Lung (tissue), 12 donors: ENCODE measurements around the gene ASCC1. TPM values are rescaled to one million over a fixed set of nuclear protein-coding genes. Genes with fewer than 3 reads are reported as not detected.
"Not testable (repeated sequence)": the region's sequence is repeated elsewhere in the genome, so short reads cannot be mapped to it uniquely, and the experiment has no call there.

ENCODE experiments used
- ATAC-seq: fragments of 200-7000 bp; cut with Tn5 transposase; one replicate; pipeline ENCODE4 v1.9.1; 2020; ENCODE audit warnings: moderate number of reproducible peaks; ENCODE audit not compliant: insufficient read depth, low FRiP score
- DNase-seq, 3 donors: peaks; one replicate each; pipeline ENCODE4 v3.0.0-alpha.2; 2013 to 2017
- H3K27ac ChIP-seq, 2 donors: one replicate each; pipeline ENCODE4 v1.5.1; 2013; ENCODE audit warnings: mild to moderate bottlenecking in 2 of 2, moderate library complexity in 2 of 2, control low read depth in 1 of 2, inconsistent platforms in 1 of 2, low read depth in 1 of 2, low read length in 1 of 2
- H3K27me3 ChIP-seq, 3 donors: one replicate each; pipeline ENCODE4 v1.5.1; 2013; ENCODE audit warnings: low read length in 2 of 3; ENCODE audit not compliant: control insufficient read depth in 3 of 3, insufficient read depth in 3 of 3
- H3K36me3 ChIP-seq, 4 donors: one replicate each; pipeline ENCODE4 v1.5.1; 2013; ENCODE audit warnings: low read length in 4 of 4, mild to moderate bottlenecking in 1 of 4, moderate library complexity in 1 of 4; ENCODE audit not compliant: control insufficient read depth in 4 of 4, insufficient read depth in 4 of 4
- H3K4me1 ChIP-seq, 5 donors: one replicate each; pipeline ENCODE4 v1.5.1; 2013; ENCODE audit warnings: low read length in 5 of 5, mild to moderate bottlenecking in 2 of 5, moderate library complexity in 1 of 5; ENCODE audit not compliant: control insufficient read depth in 5 of 5, insufficient read depth in 5 of 5
- H3K4me3 ChIP-seq: one replicate; pipeline ENCODE4 v1.5.1; 2013; ENCODE audit warnings: mild to moderate bottlenecking, control low read depth, moderate library complexity
- H3K9ac ChIP-seq, 2 donors: one replicate each; pipeline ENCODE4 v1.5.1; 2013; ENCODE audit warnings: low read length in 2 of 2, control low read depth in 1 of 2; ENCODE audit not compliant: insufficient read depth in 1 of 2
- H3K9me3 ChIP-seq, 4 donors: one replicate each; pipeline ENCODE4 v1.5.1; 2013; ENCODE audit warnings: low read length in 3 of 4, mild to moderate bottlenecking in 1 of 4, moderate library complexity in 1 of 4; ENCODE audit not compliant: control insufficient read depth in 4 of 4, insufficient read depth in 3 of 4
- WGBS, 2 donors: extraction: QIAGEN DNeasy Blood & Tissue Kit; methylation state at CpG; one replicate each; pipeline ENCODE4 v1.1.7; 2013; 5-methylcytosine and 5-hydroxymethylcytosine counted together
- polyA plus RNA-seq, 2 donors: library from polyadenylated mRNA; stranded (reverse); fragments of 200-250 nt; gene quantifications; one replicate each; pipeline ENCODE4 v1.2.1, GENCODE V29; 2013
- total RNA-seq, 2 donors: library from RNA; depleted of rRNA in 1 of 2; stranded (reverse); fragments of >200 nt in 1 of 2; gene quantifications; one replicate each; pipeline ENCODE4 v1.2.1, GENCODE V29; 2014 to 2021
- TF ChIP-seq, protein P1 (sequence below): IDR thresholded peaks from 2 replicates; pipeline ENCODE4 v1.5.1; 2012; ENCODE audit warnings: mild to moderate bottlenecking; ENCODE audit errors: control extremely low read depth, extremely low read depth
- donor health status: control.
- donor health status: control.
- donor health status: Bipolar disorder and iron deficiency.
- donor health status: healthy.
- donor health status: DM: yes; HTN: yes; CAD: no.

Gene ASCC1
- total and polyA plus RNA-seq, 4 donors, result 9.0 to 29.9 (median 24.2) TPM

DNA sequence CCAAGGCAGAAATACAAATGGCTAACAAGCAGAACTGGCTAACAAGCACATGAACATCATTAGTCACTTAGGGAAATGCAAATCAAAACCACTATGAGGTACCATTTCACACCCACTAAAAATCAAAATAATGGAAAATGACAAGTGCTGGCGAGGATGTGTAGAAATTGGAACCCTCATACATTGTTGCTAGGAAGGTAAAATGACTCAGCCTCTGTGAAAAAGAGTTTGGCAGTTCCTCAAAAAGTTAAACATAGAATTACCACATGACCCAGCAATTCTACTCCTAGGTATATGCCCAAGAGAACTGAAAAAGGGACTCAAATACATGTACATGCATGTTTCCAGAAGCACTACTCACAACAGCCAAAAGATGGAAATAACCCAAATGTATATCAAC lies 53.1 kb downstream of the ASCC1 start:
- Histone ChIP-seq H3K27ac (no peak overlapping the region), H3K9ac (no peak overlapping the region), H3K36me3 (peaks cover 0 to 10% (median 3%) of the 10 kb centered on the region in 4 donors), H3K27me3 (no peaks in the 10 kb centered on the region), H3K9me3 (no peaks in the 10 kb centered on the region), H3K4me3 (no peak overlapping the region), H3K4me1 (peaks cover 0 to 5% (median 0%) of the 10 kb centered on the region in 5 donors)
- ATAC-seq (no peak), DNase-seq (no peak)
- 32 to 74% methylated on average over 1 of the region's 1 CpG for WGBS, 2 donors
- TF ChIP-seq, protein P1, sequence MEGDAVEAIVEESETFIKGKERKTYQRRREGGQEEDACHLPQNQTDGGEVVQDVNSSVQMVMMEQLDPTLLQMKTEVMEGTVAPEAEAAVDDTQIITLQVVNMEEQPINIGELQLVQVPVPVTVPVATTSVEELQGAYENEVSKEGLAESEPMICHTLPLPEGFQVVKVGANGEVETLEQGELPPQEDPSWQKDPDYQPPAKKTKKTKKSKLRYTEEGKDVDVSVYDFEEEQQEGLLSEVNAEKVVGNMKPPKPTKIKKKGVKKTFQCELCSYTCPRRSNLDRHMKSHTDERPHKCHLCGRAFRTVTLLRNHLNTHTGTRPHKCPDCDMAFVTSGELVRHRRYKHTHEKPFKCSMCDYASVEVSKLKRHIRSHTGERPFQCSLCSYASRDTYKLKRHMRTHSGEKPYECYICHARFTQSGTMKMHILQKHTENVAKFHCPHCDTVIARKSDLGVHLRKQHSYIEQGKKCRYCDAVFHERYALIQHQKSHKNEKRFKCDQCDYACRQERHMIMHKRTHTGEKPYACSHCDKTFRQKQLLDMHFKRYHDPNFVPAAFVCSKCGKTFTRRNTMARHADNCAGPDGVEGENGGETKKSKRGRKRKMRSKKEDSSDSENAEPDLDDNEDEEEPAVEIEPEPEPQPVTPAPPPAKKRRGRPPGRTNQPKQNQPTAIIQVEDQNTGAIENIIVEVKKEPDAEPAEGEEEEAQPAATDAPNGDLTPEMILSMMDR, result no peak

DNA sequence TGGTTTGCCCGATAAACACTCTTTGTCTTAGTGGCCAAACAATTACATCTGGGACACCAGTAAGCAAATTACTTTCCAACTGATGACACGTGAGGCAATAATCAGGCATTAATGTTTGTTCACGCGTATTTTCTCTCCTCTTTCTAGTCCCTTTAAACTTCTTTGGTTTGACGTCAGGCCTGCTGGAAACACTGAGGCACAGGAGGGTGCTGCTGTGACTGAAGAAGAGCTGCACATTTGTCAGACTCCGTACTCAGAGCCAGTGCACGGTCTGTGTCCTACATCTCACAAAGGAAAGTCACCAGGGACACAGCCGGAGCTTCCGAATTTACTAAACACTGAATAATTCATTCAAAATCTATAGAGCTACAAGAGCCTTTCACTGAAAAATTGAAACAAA lies 57.9 kb downstream of the ASCC1 start:
- no peak overlapping the region for H3K9ac ChIP-seq
- H3K27ac ChIP-seq, result no peak overlapping the region
- H3K36me3 ChIP-seq, result peaks cover 0 to 10% (median 4%) of the 10 kb centered on the region in 4 donors
- DNase-seq (no peak), ATAC-seq (no peak)
- WGBS, 2 donors, result 91 to 95% methylated on average over 9 of the region's 9 CpGs
- H3K9me3 ChIP-seq, result no peaks in the 10 kb centered on the region
- peaks cover 0 to 2% (median 0%) of the 10 kb centered on the region in 5 donors for H3K4me1 ChIP-seq
- H3K27me3 ChIP-seq, result no peaks in the 10 kb centered on the region
- H3K4me3 ChIP-seq, result no peak overlapping the region
- TF ChIP-seq, protein P1, result no peak

DNA sequence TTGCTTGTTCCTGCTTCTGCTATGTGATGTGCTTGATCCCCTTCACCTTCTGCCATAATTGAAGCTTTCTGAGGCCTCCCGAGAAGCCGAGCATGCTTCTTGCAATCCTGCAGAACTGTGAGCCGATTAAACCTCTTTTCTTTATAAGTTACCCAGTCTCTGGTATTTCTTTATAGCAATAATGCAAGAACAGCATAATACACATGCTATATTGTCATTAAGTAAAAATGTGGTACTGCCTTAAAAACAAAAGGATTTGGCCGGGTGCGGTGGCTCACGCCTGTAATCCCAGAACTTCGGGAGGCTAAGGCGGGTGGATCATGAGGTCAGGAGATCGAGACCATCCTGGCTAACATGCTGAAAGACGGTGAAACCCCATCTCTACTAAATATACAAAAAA lies 59.9 kb downstream of the ASCC1 start:
- ATAC-seq, result no peak
- peaks cover 0 to 6% (median 4%) of the 10 kb centered on the region in 4 donors for H3K36me3 ChIP-seq
- TF ChIP-seq, protein P1, result no peak

DNA sequence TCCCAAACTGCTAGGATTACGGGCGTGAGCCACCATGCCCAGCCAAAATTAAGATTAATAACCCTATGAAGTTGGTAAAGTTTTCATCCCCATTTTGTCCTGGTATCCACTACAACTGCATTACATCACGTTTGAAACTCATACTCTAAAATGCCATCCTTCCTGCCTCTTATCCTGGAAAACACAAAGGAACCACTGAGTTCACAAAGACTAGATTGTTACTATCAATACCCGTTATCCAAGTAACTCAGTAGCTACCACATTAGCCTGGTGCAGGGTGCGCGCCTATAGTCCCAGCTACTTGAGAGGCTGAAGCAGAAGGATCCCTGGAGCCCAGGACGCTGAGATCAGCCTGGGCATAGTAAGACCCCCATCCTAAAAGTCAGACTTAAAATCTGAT lies 63.8 kb downstream of the ASCC1 start:
- ATAC-seq, result no peak
- 94 to 96% methylated on average over 7 of the region's 7 CpGs for WGBS, 2 donors
- Histone ChIP-seq H3K9me3 (no peaks in the 10 kb centered on the region), H3K36me3 (peaks cover 0 to 4% (median 0%) of the 10 kb centered on the region in 4 donors), H3K27ac (no peak overlapping the region), H3K4me3 (no peak overlapping the region), H3K9ac (no peak overlapping the region), H3K4me1 (no peaks in the 10 kb centered on the region), H3K27me3 (no peaks in the 10 kb centered on the region)
- TF ChIP-seq, protein P1, result no peak
- DNase-seq, result no peak

More for the DNA sequence above, 59.9 kb downstream of the ASCC1 start:
- Histone ChIP-seq H3K4me3 (no peak overlapping the region), H3K27ac (no peak overlapping the region), H3K9ac (no peak overlapping the region), H3K9me3 (no peaks in the 10 kb centered on the region), H3K27me3 (no peaks in the 10 kb centered on the region), H3K4me1 (no peaks in the 10 kb centered on the region)
- WGBS, 2 donors, result 96 to 98% methylated on average over 10 of the region's 10 CpGs
- DNase-seq, result no peak

DNA sequence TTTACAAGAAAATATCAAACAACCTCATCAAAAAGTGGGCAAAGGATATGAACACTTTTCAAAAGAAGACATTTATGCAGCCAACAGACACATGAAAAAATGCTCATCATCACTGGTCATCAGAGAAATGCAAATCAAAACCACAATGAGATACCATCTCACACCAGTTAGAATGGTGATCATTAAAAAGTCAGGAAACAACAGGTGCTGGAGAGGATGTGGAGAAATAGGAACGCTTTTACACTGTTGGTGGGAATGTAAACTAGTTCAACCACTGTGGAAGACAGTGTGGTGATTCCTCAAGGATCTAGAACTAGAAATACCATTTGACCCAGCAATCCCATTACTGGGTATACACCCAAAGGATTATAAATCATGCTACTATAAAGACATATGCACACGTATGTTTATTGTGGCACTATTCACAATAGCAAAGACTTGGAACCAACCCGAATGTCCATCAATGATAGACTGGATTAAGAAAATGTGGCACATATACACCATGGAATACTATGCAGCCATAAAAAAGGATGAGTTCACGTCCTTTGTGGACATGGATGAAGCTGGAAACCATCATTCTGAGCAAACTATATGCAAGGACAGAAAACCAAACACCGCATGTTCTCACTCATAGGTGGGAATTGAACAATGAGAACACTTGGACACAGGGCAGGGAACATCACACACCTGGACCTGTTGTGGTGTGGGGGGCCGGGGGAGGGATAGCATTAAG lies 65.2 kb downstream of the ASCC1 start:
- H3K9me3 ChIP-seq, H3K27me3 ChIP-seq, H3K9ac ChIP-seq, ATAC-seq, H3K27ac ChIP-seq, DNase-seq, H3K36me3 ChIP-seq, H3K4me3 ChIP-seq, H3K4me1 ChIP-seq: not testable (repeated sequence)
- WGBS, 2 donors, result 93 to 96% methylated on average over 4 to 5 of the region's 6 CpGs

DNA sequence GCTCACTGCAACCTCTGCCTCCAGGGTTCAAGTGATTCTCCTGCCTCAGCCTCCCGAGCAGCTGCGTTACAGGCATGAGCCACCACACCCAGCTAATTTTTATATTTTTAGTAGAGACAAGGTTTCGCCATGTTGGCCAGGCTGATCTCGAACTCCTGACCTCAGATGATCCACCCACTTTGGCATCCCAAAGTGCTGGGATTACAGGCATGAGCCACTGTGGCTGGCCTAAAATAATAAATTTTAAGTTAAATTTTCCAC lies 68.8 kb downstream of the ASCC1 start:
- 87 to 91% methylated on average over 4 of the region's 4 CpGs for WGBS, 2 donors

More for the DNA sequence above, 68.8 kb downstream of the ASCC1 start:
- H3K27me3 ChIP-seq, H3K27ac ChIP-seq, H3K36me3 ChIP-seq, ATAC-seq, H3K9me3 ChIP-seq, H3K4me1 ChIP-seq, H3K9ac ChIP-seq, H3K4me3 ChIP-seq, DNase-seq: not testable (repeated sequence)
